GM19395 (cell line): ENCODE results near the gene STX16.
A peak's percentile ranks its signal among the peaks of the same experiment; 100 is the strongest.
"Not testable (repeated sequence)": the region's sequence is repeated elsewhere in the genome, so short reads cannot be mapped to it uniquely, and the experiment has no call there.

Source experiments
- ATAC-seq: cut with Tn5 transposase; IDR thresholded peaks from one replicate; pipeline ENCODE4 v1.9.1; 2021; ENCODE audit warnings: mild to moderate bottlenecking, moderate library complexity; ENCODE audit not compliant: unreplicated experiment

STX16 gene

GRCh38 chr20:58635279-58635665, 15.8 kb upstream of the STX16 start:
- no peak for ATAC-seq

- no peak for ATAC-seq
These were observed 14.6 kb upstream of the STX16 start for GRCh38 chr20:58636396-58636982.

- ATAC-seq: no peak
These were observed 14.1 kb upstream of the STX16 start for GRCh38 chr20:58636983-58637421.

GRCh38 chr20:58637466-58638213, 13.4 kb upstream of the STX16 start:
- no peak for ATAC-seq

GRCh38 chr20:58638467-58639181, 12.5 kb upstream of the STX16 start:
- ATAC-seq: no peak

GRCh38 chr20:58639182-58640146, 11.6 kb upstream of the STX16 start:
- ATAC-seq: no peak

- ATAC-seq: no peak
These were observed 10.6 kb upstream of the STX16 start for GRCh38 chr20:58640446-58640845.

- ATAC-seq: no peak
These were observed 8.6 kb upstream of the STX16 start for GRCh38 chr20:58642441-58642840.

GRCh38 chr20:58642896-58643295, 8.2 kb upstream of the STX16 start:
- ATAC-seq: not testable (repeated sequence)

- no peak for ATAC-seq
These were observed 5.6 kb upstream of the STX16 start for GRCh38 chr20:58645412-58645968.

- ATAC-seq: no peak
These were observed 4.8 kb upstream of the STX16 start for GRCh38 chr20:58646257-58646656.

GRCh38 chr20:58646703-58647102, 4.4 kb upstream of the STX16 start:
- ATAC-seq: no peak

GRCh38 chr20:58647162-58647795, 3.8 kb upstream of the STX16 start:
- ATAC-seq: no peak

- no peak for ATAC-seq
These were observed 3.1 kb upstream of the STX16 start for GRCh38 chr20:58647796-58648501.

- ATAC-seq: not testable (repeated sequence)
These were observed 2.6 kb upstream of the STX16 start for GRCh38 chr20:58648502-58648825.

GRCh38 chr20:58649288-58650180, 1.5 kb upstream of the STX16 start:
- ATAC-seq: no peak

GRCh38 chr20:58650181-58650775, 805 bp upstream of the STX16 start:
- peak; percentile 19 for ATAC-seq

GRCh38 chr20:58651559-58651945, 469 bp downstream of the STX16 start:
- no peak for ATAC-seq
